HK-2 (cell line): ENCODE results near the gene CTTNBP2.
"Not testable (repeated sequence)": the region's sequence is repeated elsewhere in the genome, so short reads cannot be mapped to it uniquely, and the experiment has no call there.

Experiments
- DNase-seq: peaks from one replicate; pipeline ENCODE4 v3.0.0-alpha.2; 2018; ENCODE audit not compliant: unreplicated experiment

The CTTNBP2 gene

GRCh38 chr7:117739085-117739484 lies 134.2 kb downstream of the CTTNBP2 start:
- no peak for DNase-seq

DNA sequence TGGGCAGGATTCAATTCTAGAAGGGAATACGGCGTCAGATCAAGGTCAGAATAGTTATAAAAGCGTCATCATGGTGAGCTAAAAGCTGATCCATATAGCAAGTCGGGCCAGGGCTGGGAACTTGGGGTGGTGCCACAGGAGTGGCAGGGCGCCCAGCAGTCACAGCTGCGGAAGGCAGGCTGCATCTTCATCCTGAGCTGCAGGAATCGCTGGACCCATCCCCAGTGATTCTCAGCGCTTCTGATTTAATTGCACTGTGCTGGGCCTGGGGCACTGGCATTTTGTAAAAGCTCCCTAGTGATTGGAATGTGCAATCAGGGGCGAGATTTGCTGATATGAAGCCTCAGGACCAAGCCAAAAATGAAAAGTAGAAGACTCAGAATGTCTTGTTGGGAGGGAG lies 135.3 kb downstream of the CTTNBP2 start:
- DNase-seq: no peak

DNA sequence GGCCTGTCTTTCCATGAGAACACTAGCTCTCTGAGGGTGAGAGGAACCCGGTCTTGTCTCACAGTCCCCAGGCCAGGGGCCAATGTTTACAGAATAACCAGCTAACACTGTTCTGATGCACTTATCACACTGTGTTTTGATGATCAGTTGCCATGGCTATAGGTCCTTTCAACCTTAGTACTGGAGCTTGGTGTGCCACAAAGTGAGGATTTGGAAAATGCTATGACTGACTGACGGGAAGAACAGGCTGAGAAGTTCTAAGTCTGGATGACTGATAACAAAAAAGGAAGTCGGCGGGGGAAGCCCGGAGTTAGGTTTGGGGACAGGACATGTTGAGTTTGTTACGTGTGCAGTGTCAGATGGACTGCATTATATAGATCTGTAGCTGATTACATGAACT lies 141.8 kb downstream of the CTTNBP2 start:
- no peak for DNase-seq

DNA sequence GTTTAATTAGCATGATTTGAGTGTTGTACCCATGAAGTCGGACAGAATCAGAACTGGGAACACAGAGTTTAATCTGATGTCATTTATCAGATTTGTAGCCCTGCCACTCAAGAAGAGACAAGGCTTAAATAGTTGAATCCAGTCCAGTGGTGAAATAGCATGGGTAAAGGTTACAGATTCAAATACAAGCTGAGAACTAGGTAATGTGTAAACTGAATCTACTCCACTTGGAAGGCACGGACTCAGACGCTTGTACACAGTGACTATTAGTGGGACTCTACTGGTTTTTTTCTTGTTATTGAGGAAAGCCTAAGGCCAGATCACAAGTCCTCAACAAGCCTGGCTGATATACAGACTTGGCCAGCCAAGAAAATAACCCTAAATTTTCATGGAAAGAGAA lies 142.9 kb downstream of the CTTNBP2 start:
- DNase-seq: no peak

- no peak for DNase-seq
These were observed 144.2 kb downstream of the CTTNBP2 start for GRCh38 chr7:117728890-117729624.

- DNase-seq: no peak
These were observed 148.3 kb downstream of the CTTNBP2 start for GRCh38 chr7:117724898-117725297.

DNA sequence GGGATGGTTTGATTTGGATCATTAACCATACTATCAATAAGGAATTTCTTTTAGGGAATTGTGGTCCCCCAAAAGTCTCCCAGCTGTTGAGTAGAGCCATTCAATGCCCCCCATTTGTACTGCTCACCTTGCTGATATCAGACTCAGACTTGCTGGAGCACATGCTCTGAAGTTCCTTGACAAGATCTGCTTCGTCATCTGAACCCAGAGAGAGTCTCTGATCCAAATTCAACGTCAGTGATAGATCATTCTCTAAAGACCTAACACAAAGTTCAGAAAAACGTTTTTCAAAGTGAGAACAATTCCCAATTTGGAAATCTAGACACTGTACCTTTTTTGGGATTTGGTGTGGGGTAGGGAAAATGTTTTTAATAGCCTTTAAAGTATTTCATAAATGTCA lies 153.9 kb downstream of the CTTNBP2 start:
- no peak for DNase-seq

GRCh38 chr7:117718116-117718835 lies 155.0 kb downstream of the CTTNBP2 start:
- DNase-seq: no peak

GRCh38 chr7:117717357-117717756 lies 155.9 kb downstream of the CTTNBP2 start:
- no peak for DNase-seq

DNA sequence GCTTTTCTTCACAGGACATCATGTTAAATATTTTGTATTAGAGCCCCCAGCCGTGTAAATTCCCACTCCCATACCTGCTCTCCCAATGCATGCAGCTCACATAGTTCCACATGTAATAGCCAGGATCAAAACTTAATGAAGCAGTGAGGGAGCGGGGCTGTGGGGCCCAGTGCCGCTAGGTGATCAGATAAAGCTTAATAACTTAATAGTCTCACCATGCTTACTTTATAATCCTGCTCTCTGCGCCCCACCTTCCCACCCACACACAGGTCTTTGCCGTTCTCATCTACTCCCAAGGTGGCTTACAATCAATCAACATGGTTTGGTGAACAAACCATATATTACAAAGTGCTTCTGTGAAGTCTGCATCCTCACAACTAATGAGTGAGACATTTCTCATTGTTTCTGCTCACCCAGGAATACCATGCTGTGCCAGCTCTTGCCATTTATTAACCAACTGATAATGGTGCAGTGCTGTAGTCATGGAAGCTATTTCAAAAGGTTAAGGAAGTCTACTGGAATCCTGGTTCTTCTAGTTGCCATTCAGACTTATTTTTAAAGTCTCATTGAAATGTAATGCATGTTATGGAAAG lies 156.4 kb downstream of the CTTNBP2 start:
- DNase-seq: no peak

DNA sequence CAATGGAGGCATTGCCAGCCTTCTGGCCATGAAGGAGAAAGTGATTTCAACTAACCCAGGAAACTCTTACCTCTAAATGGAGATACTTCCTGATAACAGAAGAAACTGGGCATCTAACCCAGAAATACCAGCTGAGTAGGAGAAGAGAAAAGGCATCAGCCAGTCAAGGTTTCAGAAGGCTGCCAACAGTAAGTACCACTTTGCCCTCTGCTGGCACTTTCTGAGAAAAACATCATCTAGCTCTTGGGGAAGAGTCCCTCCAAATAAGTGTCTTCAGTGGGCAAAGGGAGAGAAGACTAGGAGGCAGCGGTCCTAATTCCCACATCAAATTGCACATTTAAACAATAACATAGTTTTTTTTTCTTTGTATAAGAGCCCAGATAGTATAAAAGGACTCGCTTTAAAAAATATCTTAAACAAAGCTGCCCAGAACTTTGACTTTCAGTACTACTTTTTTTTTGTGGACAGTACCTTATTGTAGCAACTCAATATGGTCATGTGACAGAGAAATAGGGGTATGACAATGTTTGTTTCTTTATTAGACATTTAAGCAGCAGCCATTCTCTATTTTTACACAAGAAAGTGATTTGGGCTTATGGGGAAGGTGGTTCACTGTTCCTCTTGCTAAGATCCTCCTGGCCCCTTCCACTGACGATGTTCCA lies 157.3 kb downstream of the CTTNBP2 start:
- peak; percentile 31 for DNase-seq

- no peak for DNase-seq
These were observed 161.7 kb downstream of the CTTNBP2 start for GRCh38 chr7:117711556-117711955.

GRCh38 chr7:117708173-117708572 lies 165.1 kb downstream of the CTTNBP2 start:
- not testable (repeated sequence) for DNase-seq

DNA sequence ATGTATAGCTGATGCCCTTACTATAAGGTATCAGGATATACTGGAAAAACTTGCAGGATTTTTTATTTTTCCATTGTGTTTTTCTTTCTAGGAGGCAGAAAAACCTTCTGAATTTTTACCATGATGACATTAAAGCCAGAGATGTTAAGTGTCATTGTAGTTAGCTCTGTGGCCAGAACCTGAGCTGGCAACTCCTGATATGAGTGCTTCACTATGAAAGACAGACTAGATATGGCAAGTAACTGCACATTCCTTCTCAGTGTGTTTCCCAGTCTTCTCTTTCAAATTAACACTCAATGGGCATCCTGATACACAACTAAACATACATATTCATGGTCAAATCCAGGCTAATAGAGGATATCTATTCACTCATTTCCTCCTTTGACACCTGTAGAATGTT lies 166.2 kb downstream of the CTTNBP2 start:
- no peak for DNase-seq

DNA sequence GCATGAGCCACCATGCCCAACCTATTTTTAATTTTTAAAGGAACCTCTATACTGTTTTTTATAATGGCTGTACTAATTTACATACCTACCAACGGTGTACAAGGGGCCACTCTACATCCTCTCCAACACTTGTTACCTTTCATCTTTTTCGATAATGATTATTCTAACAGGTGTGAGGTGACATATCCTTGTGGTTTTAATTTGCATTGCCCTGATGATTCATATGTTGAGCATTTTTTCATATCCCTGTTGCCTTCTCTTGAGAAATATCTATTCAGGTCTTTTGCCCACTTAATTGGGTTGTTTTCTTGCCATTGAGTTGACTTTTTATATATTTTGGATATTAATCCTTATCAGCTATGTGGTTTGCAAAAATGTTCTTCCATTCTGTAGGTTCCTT lies 167.0 kb downstream of the CTTNBP2 start:
- no peak for DNase-seq

GRCh38 chr7:117705630-117706029 lies 167.6 kb downstream of the CTTNBP2 start:
- DNase-seq: no peak

DNA sequence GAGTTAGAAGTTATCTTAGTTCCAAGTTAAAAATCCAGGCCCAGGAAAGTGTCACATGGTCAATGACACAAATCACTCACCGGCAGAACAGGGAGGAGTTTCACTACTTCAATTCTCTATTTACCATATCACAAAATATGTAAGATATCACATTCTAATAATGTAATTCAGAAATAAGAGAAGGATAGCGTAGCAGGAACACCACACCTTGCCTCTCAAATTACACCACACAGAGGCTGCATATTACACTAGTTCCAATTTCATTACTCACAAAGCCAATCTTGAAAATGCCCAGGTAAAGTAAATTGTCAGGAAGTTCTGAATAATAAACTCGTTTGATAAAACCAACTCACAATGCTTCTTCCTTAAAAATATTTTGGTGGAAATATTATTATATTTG lies 169.2 kb downstream of the CTTNBP2 start:
- DNase-seq: no peak

DNA sequence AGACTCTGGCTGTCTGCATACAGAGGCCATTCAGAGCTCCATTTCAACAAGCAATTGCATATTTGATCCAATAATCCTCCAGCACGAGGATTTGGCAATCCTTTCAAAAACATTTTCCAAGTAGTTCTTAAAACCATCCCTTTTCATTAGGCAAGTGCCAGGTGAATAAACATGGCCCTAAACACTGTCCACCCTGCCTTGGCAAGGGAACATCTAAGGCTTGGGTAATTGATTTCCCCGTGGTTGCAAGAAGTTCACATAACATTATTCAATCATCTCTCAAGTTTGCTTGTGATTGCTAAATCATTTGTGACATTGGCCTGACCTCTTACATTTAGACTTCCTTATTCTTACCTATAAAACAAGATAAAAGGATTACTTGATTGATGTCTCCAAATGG lies 175.2 kb downstream of the CTTNBP2 start:
- no peak for DNase-seq

GRCh38 chr7:117692338-117692737 lies 180.9 kb downstream of the CTTNBP2 start:
- no peak for DNase-seq

DNA sequence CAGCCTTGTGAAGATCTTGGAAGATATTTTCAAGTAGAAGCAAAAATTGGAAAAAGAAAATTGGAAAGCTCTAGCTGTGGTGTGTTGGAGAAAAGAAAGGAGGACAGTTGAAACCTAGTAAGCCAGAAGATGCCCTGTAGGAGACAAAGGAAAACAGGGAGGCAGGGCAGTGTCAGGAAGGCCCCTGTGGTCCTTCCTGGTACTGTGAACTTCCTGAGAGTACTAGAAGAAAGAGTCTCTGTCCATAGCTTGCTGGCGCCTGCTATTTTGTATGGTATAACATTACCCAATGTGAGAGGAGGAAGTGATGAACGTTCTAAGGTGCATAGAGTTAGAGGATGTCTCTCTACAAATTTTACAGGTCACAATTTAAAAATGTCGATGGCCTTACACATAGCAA lies 183.1 kb downstream of the CTTNBP2 start:
- DNase-seq: no peak

DNA sequence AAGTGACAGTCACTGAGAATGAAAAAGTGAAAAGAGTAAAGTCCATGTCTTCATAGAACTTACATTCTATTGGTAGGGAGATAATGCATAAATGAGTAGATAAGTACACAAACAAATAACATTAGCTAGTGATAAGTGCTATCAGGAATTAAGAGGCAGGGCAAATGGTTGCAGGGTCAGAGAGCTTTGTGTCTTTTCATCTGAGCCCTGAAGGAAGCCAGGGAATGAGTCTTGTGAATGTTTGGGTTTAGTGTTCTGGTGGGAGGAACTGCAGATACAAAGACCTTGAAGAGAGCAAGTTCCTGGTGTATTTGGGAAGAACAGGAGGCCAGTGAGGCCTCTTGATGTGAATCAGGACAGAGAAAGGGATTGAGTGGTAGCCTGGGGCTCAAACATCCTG lies 183.8 kb downstream of the CTTNBP2 start:
- DNase-seq: no peak

- no peak for DNase-seq
These were observed 185.1 kb downstream of the CTTNBP2 start for GRCh38 chr7:117688126-117688525.
